Globus pallidus (tissue), 1 donor: ENCODE results near the gene MUC5B.
"Not testable (repeated sequence)": the region's sequence is repeated elsewhere in the genome, so short reads cannot be mapped to it uniquely, and the experiment has no call there.

Source experiments
- DNase-seq: peaks from one replicate; pipeline ENCODE4 v3.0.0-alpha.2; 2015; ENCODE audit warnings: low spot score

Gene MUC5B

DNA sequence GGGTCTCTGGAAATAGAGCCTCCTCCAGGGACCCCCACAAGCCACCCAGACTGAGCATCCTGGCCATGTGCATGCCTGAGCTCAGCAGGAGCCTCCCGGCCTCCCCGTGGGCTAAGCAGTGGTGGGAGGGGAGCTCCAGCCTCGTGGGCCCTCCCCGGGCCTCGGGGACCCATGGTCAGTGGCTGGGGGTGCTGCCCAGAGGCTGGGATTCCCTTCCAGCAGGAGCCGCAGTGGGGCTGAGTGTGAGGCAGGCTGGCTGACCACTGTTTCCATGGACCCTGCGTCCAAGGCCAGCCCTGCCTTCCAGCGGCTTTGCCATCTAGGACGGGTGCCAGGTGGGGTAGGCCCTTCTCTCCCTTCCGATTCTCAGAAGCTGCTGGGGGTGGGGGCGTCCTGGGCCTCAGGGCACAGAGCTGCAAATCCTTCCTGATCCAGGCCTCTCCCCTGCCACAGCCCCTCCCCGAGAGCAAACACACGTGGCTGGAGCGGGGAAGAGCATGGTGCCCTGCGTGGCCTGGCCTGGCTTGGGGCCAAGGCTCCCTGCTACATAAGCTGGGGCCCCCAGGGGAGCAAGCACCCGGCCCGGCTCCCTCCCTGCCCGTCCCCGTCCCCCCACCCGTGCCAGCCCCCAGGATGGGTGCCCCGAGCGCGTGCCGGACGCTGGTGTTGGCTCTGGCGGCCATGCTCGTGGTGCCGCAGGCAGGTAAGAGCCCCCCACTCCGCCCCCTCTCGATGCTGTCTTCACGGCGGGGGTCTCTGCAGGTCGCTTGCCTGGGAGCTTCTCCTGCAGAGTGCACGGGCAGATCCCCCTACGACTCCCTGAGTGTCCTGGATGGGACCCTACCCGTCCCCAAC is at the start of gene MUC5B:
MUC5B (plus strand) TSS at position 576 of the 855 bp plus-strand sequence; CDS start at position 634, 58 bp downstream.
- DNase-seq: no peak

GRCh38 chr11:1173396-1173795 is 49.5 kb upstream of the MUC5B start:
- not testable (repeated sequence) for DNase-seq

- no peak for DNase-seq
Observed at GRCh38 chr11:1174441-1175370, 48.2 kb upstream of the MUC5B start.

- no peak for DNase-seq
Observed at GRCh38 chr11:1175461-1176223, 47.2 kb upstream of the MUC5B start.

DNA sequence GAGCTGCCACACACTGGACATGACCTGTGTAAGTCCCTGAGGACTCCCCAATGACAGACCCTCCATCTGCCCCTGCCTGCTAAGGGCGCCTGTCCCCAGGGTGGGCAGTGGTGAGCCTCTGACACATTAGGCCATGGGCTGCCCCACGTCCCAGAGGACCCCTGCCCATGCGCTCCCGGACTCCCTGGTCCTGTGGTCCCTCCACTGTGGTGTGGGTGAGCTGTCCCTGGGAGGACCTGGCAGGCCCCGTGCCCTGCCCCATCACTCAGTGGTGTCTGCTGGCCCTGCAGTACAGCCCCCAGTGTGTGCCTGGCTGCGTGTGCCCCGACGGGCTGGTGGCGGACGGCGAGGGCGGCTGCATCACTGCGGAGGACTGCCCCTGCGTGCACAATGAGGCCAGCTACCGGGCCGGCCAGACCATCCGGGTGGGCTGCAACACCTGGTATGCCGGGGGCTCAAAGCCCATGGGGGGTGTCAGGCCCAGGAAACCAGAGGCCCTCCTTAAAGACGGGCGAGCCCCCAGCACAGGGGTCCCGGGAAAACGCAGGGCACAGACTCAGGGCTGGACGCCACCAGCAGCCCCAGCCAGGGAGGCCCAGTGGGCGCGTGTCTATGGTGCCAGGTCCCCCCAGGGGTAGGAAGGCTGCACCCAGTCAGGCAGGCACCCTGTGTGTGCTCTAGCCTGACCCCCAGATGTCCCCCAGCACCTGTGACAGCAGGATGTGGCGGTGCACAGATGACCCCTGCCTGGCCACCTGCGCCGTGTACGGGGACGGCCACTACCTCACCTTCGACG is 46.4 kb upstream of the MUC5B start:
- no peak for DNase-seq

- DNase-seq: no peak
Observed at GRCh38 chr11:1177020-1177770, 45.7 kb upstream of the MUC5B start.

GRCh38 chr11:1177771-1178090 is 45.1 kb upstream of the MUC5B start:
- no peak for DNase-seq

GRCh38 chr11:1178201-1178885 is 44.5 kb upstream of the MUC5B start:
- no peak for DNase-seq

DNA sequence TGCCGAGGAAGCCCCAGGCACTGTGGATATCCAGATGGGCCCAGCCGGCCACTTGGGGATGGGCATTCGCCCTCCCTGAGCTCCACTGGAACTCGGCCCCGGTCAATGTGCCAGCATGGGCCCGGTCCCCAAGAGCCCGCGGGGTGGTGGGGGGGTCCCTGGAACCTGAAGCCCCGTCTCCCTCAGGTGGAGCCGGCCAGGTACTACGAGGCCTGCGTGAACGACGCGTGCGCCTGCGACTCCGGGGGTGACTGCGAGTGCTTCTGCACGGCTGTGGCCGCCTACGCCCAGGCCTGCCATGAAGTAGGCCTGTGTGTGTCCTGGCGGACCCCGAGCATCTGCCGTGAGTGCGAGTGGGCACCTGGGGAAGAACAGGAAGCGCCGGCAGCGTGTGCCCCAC is 44.0 kb upstream of the MUC5B start:
- DNase-seq: no peak

GRCh38 chr11:1179641-1180040 is 43.2 kb upstream of the MUC5B start:
- DNase-seq: no peak

DNA sequence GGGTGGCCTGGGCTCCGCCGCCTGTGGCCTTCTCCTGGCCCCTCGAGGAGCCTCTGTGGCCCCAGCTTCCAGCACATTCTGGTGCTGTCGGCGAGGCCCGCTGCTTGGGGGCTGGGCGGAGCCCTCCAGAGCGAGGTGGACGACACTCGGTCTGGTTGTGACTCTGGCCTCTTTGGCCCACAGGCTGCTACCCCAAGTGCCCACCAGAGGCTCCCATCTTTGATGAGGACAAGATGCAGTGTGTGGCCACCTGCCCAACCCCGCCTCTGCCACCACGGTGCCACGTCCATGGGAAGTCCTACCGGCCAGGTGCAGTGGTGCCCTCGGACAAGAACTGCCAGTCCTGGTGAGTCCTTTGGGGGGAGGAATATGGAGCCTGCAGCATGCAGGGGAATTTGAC is 42.7 kb upstream of the MUC5B start:
- no peak for DNase-seq

GRCh38 chr11:1180947-1181391 is 41.9 kb upstream of the MUC5B start:
- no peak for DNase-seq

DNA sequence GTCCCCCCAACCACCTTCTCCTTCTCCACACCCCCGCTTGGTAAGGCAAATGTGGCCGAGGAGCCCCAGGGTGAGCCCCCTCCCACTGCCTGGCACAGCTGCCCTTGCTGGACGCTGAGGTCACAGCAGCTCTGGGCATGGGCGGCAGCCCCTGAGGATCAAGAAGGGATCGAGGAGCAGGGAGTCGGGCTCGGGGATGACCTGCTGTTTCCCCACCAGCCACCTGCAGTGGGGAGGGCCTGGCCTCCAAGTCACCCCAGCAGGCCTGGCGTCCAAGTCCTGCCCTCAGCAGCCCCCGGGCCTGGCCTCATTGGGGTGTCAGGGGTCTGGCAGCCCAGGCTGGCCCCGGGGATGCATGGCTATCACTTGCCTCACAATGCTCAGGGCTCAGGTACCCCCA is 41.4 kb upstream of the MUC5B start:
- DNase-seq: no peak

GRCh38 chr11:1181853-1182535 is 40.9 kb upstream of the MUC5B start:
- DNase-seq: no peak

DNA sequence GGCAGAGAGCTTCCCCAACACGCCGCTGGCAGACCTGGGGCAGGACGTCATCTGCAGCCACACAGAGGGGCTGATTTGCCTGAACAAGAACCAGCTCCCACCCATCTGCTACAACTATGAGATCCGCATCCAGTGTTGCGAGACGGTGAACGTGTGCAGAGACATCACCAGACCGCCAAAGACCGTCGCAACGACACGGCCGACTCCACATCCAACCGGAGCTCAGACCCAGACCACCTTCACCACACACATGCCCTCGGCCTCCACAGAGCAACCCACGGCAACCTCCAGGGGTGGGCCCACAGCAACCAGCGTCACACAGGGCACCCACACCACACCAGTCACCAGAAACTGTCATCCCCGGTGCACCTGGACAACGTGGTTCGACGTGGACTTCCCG is 38.7 kb upstream of the MUC5B start:
- DNase-seq: not testable (repeated sequence)

- not testable (repeated sequence) for DNase-seq
Observed at GRCh38 chr11:1188451-1189130, 34.3 kb upstream of the MUC5B start.

DNA sequence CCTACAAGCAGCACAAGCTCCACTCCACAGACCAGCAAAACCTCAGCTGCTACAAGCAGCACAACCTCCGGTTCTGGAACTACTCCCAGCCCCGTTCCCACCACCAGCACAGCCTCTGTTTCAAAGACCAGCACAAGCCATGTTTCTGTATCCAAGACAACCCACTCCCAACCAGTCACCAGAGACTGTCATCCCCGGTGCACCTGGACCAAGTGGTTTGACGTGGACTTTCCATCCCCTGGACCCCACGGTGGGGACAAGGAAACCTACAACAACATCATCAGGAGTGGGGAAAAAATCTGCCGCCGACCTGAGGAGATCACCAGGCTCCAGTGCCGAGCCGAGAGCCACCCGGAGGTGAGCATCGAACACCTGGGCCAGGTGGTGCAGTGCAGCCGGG is 33.0 kb upstream of the MUC5B start:
- DNase-seq: not testable (repeated sequence)

DNA sequence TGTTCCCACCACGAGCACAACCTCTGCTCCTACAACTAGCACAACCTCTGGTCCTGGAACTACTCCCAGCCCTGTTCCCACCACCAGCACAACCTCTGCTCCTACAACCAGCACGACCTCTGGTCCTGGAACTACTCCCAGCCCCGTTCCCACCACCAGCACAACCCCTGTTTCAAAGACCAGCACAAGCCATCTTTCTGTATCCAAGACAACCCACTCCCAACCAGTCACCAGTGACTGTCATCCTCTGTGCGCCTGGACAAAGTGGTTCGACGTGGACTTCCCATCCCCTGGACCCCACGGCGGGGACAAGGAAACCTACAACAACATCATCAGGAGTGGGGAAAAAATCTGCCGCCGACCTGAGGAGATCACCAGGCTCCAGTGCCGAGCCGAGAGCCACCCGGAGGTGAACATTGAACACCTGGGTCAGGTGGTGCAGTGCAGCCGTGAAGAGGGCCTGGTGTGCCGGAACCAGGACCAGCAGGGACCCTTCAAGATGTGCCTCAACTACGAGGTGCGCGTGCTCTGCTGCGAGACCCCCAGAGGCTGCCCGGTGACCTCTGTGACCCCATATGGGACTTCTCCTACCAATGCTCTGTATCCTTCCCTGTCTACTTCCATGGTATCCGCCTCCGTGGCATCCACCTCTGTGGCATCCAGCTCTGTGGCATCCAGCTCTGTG is 30.9 kb upstream of the MUC5B start:
- not testable (repeated sequence) for DNase-seq
